OCI-LY7 (cell line): ENCODE data around the gene PLEK. TPM values are rescaled to one million over a fixed set of nuclear protein-coding genes. Genes with fewer than 3 reads are reported as not detected.

Experiments
- BruUV-seq: library from RNA; stranded (reverse); fragments of 400-500 nt; replicated peaks from 2 replicates; lab custom pipeline; 2021; lab: Mats Ljungman, UMichigan
- CTCF ChIA-PET: fragments of 300-600 bp; sonication (Branson Sonifier 250); formaldehyde crosslinking; loops from one replicate; lab custom pipeline; 2022; ENCODE audit warnings: antibody characterized with exemption; ENCODE audit not compliant: unreplicated experiment; lab: Charles Lee
- POLR2A ChIA-PET: fragments of 300-600 bp; sonication (Branson Sonifier 250); formaldehyde crosslinking; loops from one replicate; lab custom pipeline; 2022; ENCODE audit warnings: antibody characterized with exemption; lab: Charles Lee
- DNase-seq: peaks from one replicate; pipeline ENCODE4 v3.0.0-alpha.2; 2015; ENCODE audit warnings: low spot score
- H2AFZ ChIP-seq: fragments of 200-600 bp; sonication (generic), shearing (Covaris generic); 2 replicates; pipeline ENCODE4 v1.6.1; 2014; ENCODE audit warnings: mild to moderate bottlenecking, antibody characterized with exemption, low read length, moderate library complexity
- H3K27ac ChIP-seq: fragments of 200-600 bp; sonication (generic); 2 replicates; pipeline ENCODE4 v1.5.1; 2014; ENCODE audit warnings: mixed run types, low read depth, mild to moderate bottlenecking, moderate library complexity, low read length, inconsistent platforms; ENCODE audit not compliant: poor library complexity, severe bottlenecking
- H3K36me3 ChIP-seq: fragments of 200-600 bp; sonication (generic); 2 replicates; pipeline ENCODE4 v1.6.1; 2014; ENCODE audit warnings: mild to moderate bottlenecking, antibody characterized with exemption, low read length, moderate library complexity, mixed read lengths; ENCODE audit not compliant: insufficient read depth
- H3K4me1 ChIP-seq: fragments of 200-600 bp; sonication (generic); 2 replicates; pipeline ENCODE4 v1.5.1; 2014; ENCODE audit warnings: mild to moderate bottlenecking, low read length; ENCODE audit not compliant: insufficient read depth, poor library complexity, severe bottlenecking
- H3K4me2 ChIP-seq: fragments of 200-600 bp; sonication (generic); 2 replicates; pipeline ENCODE4 v1.6.1; 2014; ENCODE audit warnings: mild to moderate bottlenecking, low read length
- H3K4me3 ChIP-seq: fragments of 200-600 bp; sonication (generic); 2 replicates; pipeline ENCODE4 v1.5.1; 2014; ENCODE audit warnings: mild to moderate bottlenecking, low read depth, low read length; ENCODE audit not compliant: poor library complexity, severe bottlenecking
- H3K79me2 ChIP-seq: fragments of 200-600 bp; sonication (generic); 2 replicates; pipeline ENCODE4 v1.6.1; 2016; ENCODE audit warnings: low read depth, mild to moderate bottlenecking, low read length, moderate library complexity, mixed read lengths; ENCODE audit not compliant: insufficient read depth
- H3K9me2 ChIP-seq: fragments of 200-600 bp; sonication (generic); 2 replicates; pipeline ENCODE4 v1.6.1; 2016; ENCODE audit warnings: mild to moderate bottlenecking, low read length, mixed read lengths; ENCODE audit not compliant: insufficient read depth
- H3K9me3 ChIP-seq: fragments of 200-600 bp; sonication (generic); 2 replicates; pipeline ENCODE4 v1.6.1; 2014; ENCODE audit warnings: mild to moderate bottlenecking, mixed run types, low read length, mixed read lengths
- H4K20me1 ChIP-seq: fragments of 200-600 bp; sonication (generic); 2 replicates; pipeline ENCODE4 v1.6.1; 2014; ENCODE audit warnings: mild to moderate bottlenecking, antibody characterized with exemption, low read length, moderate library complexity, mixed read lengths; ENCODE audit not compliant: insufficient read depth
- EZH2phosphoT487 ChIP-seq: fragments of 200-600 bp; sonication (generic); IDR thresholded peaks from 2 replicates; pipeline ENCODE4 v1.6.1; 2018; ENCODE audit warnings: low read depth, borderline replicate concordance, mild to moderate bottlenecking, mixed run types, antibody characterized with exemption, low read length, moderate library complexity, mixed read lengths
- intact Hi-C: fragments of 100-400 bp; cut with micrococcal nuclease; formaldehyde crosslinking; loops from one replicate; pipeline ENCODE4 v1.10.0; 2022; ENCODE audit not compliant: unreplicated experiment
- total RNA-seq, 2 experiments: library from RNA; depleted of rRNA in 1 of 2; stranded (reverse); fragments of >200 nt in 1 of 2; shearing (Covaris generic) in 1 of 2; gene quantifications; 2 replicates each; pipeline ENCODE4 v1.2.3, GENCODE V29; 2014 to 2022
- TF ChIP-seq, protein P1 (sequence below): fragments of 200-600 bp; sonication (generic); conservative IDR thresholded peaks from 2 replicates; pipeline ENCODE4 v1.5.1; 2014; ENCODE audit warnings: mild to moderate bottlenecking, antibody characterized with exemption, low read length, moderate library complexity, mixed read lengths

PLEK gene
- total RNA-seq, 2 experiments from 2014 or later: 20.8 to 80.6 TPM

DNA sequence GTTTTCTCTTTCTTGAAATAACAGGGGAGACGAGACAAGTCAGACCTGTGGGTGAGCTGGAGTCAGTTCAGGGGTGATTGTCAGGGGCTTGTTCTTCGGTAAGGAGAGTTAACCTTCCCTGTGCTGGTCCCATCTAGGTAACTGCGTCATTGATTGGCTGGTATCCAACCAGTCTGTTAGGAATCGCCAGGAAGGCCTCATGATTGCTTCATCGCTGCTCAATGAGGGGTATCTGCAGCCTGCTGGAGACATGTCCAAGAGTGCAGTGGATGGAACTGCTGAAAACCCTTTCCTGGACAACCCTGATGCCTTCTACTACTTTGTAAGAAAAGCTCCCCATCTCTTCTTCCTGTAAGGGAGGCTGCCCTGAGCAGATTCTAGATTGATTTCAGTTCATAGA lies 21.3 kb downstream of the PLEK start:
- Histone ChIP-seq H3K79me2 (peaks cover 34% of the 10 kb centered on the region), H3K4me1 (peaks cover 81% of the 10 kb centered on the region), H3K9me3 (no peaks in the 10 kb centered on the region), H3K4me3 (no peak overlapping the region), H3K27ac (peak overlapping the region; percentile 87), H3K4me2 (peak overlapping the region; percentile 13), H2AFZ (no peak overlapping the region; the same call in 1 of the 2 replicates), H3K36me3 (peaks cover 72% of the 10 kb centered on the region), H4K20me1 (no peaks in the 10 kb centered on the region), H3K9me2 (no peaks in the 10 kb centered on the region)
- no peak for TF ChIP-seq EZH2phosphoT487
- TF ChIP-seq, protein P1, sequence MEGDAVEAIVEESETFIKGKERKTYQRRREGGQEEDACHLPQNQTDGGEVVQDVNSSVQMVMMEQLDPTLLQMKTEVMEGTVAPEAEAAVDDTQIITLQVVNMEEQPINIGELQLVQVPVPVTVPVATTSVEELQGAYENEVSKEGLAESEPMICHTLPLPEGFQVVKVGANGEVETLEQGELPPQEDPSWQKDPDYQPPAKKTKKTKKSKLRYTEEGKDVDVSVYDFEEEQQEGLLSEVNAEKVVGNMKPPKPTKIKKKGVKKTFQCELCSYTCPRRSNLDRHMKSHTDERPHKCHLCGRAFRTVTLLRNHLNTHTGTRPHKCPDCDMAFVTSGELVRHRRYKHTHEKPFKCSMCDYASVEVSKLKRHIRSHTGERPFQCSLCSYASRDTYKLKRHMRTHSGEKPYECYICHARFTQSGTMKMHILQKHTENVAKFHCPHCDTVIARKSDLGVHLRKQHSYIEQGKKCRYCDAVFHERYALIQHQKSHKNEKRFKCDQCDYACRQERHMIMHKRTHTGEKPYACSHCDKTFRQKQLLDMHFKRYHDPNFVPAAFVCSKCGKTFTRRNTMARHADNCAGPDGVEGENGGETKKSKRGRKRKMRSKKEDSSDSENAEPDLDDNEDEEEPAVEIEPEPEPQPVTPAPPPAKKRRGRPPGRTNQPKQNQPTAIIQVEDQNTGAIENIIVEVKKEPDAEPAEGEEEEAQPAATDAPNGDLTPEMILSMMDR: no peak
- ChIA-PET CTCF (no interaction called here), POLR2A (interaction anchor here (0.6 to 1.4 kb wide), 5 partner anchors 16 to 101 kb away, joined by 3 to 5 read pairs (median 3); no protein-coding TSS in a partner anchor)
- no peak for DNase-seq
- no TSS peak for BruUV-seq
- intact Hi-C loops: loop anchor here (2.0 kb wide), 2 partner anchors 24 to 40 kb away; no protein-coding TSS in a partner anchor

DNA sequence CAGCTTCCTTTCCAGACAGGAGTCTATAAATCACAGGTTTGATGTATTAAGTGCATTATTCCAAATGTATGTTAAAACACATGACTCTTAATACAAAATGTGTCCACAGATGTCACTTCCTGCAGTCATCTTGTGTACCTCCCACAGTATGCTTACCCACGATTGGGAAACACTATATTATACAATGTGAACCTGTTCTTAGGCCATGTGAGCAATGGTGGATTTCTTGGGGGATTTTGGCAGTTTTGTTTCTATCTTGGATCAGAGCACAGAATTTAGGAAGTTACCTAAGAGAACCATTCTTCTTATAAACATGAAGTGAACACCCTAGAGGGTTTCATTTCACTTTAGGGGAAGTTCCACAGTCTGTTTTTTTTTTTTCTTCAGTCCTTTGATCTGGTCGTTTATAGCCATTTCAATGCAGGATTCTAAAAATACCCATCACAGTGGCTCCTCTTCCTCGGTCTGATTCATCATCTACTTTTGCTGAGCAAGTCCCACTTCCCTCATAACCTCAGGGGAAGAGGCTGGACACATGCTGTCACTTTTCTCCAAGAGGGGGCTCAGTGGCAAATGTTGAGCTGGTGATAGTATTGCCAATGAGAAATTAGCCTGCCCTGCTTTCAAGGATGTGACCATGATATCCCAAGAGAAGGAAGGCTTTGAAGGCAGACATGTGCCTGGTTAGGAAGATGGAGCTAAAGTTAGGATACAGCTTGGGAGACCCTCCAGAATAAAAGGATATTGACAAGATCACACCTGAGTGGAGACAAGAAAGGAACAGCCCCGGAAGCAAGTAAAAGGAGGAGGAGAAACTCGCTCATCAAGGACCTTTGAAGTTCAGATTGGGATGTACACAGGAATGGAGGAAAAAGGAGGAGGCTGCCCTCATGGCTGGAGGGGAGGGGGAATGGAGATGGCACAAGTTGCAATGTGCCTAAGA lies 22.6 kb downstream of the PLEK start:
- Histone ChIP-seq H2AFZ (peak overlapping the region; percentile 23; the same call in 1 of the 2 replicates), H3K27ac (peak overlapping the region; percentile 87), H3K4me1 (peaks cover 93% of the 10 kb centered on the region), H3K9me2 (no peaks in the 10 kb centered on the region), H4K20me1 (no peaks in the 10 kb centered on the region), H3K36me3 (peaks cover 72% of the 10 kb centered on the region), H3K79me2 (peaks cover 36% of the 10 kb centered on the region), H3K4me2 (peak overlapping the region; percentile 69), H3K9me3 (no peaks in the 10 kb centered on the region), H3K4me3 (peak overlapping the region; percentile 63)
- DNase-seq: peak; percentile 86
- no TSS peak for BruUV-seq
- ChIA-PET CTCF (interaction anchor here (0.8 to 1.2 kb wide), 2 partner anchors 22 to 24 kb away, joined by 3 to 5 read pairs; no protein-coding TSS in a partner anchor), POLR2A (interaction anchor here (0.6 to 2.0 kb wide), 10 partner anchors 19 to 101 kb away, joined by 3 to 10 read pairs (median 4); no protein-coding TSS in a partner anchor)
- TF ChIP-seq, protein P1: peak; percentile 53
- TF ChIP-seq EZH2phosphoT487: no peak
- intact Hi-C loops: loop anchor here (1.0 to 2.0 kb wide), 3 partner anchors 23 to 54 kb away; no protein-coding TSS in a partner anchor
